Measurements from ENCODE around the gene SORT1.
A peak's percentile ranks its signal among the peaks of the same experiment; 100 is the strongest.

Gene SORT1

DNA sequence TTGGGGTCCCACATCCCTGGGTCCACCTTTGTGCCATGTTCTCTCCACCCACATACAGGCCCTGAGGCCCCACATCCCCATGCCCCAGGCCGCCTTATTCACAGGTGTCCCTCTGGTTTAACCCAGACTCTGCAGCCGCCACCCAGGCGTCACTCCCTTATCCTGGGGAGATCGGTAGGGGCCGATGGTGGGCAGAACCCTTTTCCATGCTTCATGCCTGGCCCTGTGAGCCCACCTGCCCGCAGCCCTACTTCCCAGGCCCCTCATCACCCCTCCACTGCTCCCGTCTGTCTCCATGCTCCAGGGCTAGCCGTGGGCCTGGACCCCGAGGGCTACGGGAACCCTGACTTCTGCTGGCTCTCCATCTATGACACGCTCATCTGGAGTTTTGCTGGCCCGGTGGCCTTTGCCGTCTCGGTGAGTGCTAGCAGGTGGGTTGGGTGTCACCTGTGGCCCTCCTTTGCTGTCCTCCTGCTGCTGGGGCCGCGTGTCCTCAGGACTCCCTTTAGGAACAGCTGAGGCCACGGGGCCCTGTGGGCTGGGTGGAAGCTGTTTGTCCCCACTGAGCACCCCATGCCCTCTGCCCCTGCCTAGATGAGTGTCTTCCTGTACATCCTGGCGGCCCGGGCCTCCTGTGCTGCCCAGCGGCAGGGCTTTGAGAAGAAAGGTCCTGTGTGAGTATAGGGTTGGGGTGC lies 126.9 kb downstream of the SORT1 start:
- DNase-seq: no peak

DNA sequence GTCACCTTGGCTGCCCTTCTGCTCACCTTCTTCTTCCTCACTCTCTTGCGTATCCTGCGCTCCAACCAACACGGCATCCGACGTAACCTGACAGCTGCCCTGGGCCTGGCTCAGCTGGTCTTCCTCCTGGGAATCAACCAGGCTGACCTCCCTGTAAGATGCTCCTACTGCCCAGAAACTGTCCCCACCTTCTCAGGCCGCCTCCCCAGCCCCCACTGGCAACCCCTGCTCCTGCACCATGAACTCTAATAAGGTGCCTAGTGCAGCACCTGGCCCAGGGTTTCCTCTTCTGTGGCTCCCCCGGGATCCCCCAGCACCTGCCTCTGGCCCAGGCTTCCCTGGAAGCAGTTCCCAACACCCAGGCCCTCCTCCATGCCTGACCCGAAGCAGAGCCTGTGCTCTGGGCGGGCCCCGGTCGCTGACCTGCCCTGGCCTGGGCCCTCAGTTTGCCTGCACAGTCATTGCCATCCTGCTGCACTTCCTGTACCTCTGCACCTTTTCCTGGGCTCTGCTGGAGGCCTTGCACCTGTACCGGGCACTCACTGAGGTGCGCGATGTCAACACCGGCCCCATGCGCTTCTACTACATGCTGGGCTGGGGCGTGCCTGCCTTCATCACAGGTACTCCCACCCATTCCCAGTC lies 127.6 kb downstream of the SORT1 start:
- DNase-seq: no peak

DNA sequence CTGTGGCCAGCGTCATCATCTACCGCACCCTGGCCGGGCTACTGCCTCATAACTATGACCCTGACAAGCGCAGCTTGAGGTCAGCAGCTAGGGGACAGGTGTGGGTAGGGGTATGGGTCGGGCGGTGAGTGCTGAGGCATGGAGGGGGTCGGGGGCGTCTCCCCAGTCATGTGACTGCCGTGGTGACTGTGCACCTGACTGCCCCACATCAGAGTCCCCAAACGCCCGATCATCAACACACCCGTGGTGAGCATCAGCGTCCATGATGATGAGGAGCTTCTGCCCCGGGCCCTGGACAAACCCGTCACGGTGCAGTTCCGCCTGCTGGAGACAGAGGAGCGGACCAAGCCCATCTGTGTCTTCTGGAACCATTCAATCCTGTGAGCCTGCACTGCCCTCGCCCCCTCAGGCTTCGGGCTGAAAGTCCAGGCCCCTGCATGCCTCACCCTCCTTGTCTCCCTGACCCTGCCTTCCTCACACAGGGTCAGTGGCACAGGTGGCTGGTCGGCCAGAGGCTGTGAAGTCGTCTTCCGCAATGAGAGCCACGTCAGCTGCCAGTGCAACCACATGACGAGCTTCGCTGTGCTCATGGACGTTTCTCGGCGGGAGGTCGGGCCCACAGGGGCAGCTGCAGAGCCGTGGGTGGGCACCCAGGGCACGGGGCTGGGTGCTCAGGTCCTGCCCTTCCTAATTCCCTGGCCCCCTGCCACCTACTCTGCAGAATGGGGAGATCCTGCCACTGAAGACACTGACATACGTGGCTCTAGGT lies 128.3 kb downstream of the SORT1 start:
- no peak for DNase-seq

GRCh38 chr1:109268431-109269211 lies 129.1 kb downstream of the SORT1 start:
- no peak for DNase-seq

DNA sequence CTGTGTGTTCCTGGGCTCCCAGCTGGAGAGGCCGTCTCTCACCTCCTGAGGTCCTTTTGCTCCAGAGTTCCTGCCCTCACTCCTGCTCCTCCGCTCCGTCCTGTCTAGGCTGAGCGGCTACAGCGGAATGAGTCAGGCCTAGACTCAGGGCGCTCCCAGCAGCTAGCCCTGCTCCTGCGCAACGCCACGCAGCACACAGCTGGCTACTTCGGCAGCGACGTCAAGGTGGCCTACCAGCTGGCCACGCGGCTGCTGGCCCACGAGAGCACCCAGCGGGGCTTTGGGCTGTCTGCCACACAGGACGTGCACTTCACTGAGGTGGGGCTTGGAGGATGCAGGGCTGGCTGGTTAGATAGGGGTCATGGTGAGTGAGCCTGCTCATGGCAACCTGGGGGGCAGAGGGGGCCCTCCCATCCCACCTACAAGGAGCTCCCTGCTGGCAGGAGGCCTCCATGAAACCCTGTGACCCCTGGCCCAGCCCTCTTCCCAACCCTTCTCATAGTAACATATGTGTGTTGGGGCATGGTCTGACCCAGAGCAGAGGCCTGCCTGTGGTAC lies 129.9 kb downstream of the SORT1 start:
- no peak for DNase-seq

GRCh38 chr1:109266965-109267364 lies 130.8 kb downstream of the SORT1 start:
- DNase-seq: no peak

DNA sequence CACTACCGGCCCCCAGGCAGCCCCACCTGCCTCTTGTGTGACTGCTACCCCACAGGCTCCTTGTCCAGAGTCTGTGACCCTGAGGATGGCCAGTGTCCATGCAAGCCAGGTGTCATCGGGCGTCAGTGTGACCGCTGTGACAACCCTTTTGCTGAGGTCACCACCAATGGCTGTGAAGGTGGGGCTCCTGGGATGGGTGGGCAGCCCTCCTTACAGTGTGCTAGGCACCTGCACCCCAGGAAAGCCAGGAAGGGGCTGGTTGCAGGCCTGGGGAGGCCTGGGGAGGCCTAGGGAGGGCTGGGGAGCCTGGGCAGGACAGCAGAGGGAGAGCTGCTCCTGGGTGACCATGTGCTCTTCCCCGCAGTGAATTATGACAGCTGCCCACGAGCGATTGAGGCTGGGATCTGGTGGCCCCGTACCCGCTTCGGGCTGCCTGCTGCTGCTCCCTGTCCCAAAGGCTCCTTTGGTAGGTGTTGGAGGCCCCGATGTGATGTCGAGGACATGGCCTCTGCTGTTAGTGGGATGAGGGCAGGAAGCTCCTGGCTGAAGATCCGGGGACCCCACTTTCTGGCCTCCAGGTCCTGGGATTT lies 131.9 kb downstream of the SORT1 start:
- DNase-seq: no peak

DNA sequence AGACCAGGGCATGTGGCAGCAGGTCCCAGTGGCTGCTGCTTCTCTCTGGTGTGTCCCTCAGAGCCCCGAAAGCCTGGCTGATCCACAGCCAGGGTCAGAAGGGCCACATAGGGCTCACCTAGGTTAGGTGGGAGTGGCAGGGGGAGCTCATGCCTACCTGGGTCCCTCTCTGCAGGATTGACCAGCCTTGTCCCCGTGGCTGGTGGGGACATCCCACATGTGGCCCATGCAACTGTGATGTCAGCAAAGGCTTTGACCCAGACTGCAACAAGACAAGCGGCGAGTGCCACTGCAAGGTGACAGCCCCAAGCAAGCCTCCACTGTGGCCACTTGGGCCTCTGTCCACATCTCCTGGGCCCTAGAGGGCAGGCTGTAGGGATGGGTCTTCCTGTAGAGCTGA lies 132.7 kb downstream of the SORT1 start:
- DNase-seq: no peak

- no peak for DNase-seq
Observed at GRCh38 chr1:109264379-109264755, 133.4 kb downstream of the SORT1 start.

DNA sequence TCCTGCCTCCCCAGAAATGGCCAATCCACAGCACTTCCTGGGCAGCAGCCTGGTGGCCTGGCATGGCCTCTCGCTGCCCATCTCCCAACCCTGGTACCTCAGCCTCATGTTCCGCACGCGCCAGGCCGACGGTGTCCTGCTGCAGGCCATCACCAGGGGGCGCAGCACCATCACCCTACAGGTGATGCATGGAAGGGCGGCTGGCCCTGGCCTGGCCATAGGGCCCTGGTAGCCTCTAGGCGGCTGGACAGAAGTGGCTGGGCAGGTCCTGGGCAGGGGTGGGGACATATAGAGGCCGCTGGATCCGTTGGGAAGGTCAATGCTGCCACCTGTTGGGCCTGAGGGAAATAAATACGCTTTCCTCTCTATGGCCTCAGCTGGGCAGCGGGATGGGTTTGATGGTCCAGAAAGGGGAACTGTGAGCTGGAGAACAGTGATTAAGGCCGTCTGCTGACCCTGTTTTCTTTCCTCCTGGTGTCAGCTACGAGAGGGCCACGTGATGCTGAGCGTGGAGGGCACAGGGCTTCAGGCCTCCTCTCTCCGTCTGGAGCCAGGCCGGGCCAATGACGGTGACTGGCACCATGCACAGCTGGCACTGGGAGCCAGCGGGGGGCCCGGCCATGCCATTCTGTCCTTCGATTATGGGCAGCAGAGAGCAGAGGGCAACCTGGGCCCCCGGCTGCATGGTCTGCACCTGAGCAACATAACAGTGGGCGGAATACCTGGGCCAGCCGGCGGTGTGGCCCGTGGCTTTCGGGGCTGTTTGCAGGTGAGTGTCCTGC lies 133.9 kb downstream of the SORT1 start:
- peak; percentile 85 for DNase-seq

DNA sequence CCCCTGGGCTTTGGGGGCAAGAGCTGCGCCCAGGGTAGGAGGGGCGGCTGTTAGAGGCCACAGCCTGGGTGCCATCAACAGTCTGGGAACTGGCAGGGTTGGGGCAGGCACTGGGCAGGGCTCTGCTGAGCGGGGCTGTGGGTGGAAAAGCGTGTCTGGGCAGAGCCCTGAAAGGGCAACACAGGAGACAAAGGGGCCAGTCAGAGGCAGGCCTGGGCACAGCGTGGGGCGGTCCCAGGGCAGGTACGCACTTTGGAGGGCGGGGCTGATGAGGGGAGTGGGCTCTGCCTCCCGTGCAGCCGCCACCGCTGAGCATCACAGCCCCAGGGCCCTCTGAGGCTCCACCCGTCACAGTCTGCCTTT lies 134.5 kb downstream of the SORT1 start:
- DNase-seq: no peak

- no peak for DNase-seq
Observed at GRCh38 chr1:109262231-109263055, 135.3 kb downstream of the SORT1 start.

GRCh38 chr1:109261578-109261977 lies 136.1 kb downstream of the SORT1 start:
- no peak for DNase-seq

GRCh38 chr1:109261006-109261405 lies 136.7 kb downstream of the SORT1 start:
- no peak for DNase-seq

DNA sequence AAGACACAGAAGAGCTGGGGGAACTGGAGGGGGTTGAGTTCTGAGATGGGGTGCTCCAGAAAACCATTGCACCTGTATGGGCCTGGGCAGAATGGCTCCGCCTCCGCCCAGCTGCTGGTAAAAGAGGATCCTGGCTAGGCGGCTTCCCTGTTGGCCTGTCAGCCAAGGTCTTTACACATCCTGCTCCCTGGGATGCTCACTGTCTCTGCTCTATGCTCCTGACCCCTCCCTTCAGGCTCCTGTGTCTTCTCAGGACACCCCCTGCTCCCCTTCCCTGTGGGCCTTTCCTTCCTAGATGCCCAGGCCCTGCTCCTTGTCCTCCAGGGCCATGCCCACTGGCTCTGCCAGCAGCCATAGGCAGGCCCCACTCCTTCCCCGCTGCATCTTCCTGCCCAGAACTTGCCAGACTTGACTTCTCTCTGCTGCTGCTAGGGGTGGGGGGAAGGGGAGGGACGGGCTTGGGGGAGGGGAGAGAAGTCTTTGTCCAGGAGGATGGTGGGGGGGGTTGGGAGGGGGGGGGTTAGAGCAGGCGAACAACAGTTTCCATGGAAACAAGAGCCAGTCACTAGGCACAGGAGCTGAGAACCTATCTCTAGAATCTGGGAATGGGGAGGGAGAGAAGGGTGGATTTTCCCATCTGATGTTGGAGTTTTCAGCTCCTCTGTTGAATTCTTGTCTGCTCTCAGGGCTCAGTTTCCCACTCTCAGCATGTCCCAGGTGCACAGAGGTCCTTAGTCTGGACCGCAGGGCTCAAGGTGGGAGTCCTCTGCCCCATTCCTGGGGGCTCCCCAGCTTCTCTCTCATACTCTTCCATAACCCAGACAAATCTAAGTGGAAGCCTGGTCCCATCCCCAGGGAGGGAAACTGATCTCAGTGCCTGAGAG lies 137.8 kb downstream of the SORT1 start:
- DNase-seq: no peak

Data from hematopoietic multipotent progenitor cell treated with erythropoietin and hydrocortisone succinate and interleukin-3 and kit ligand, for 6 days (in vitro differentiated cells).